A549 (cell line): Measurements from ENCODE around the gene ST6GALNAC5. TPM values are rescaled to one million over a fixed set of nuclear protein-coding genes. Genes with fewer than 3 reads are reported as not detected.

ENCODE experiments used
- ATAC-seq, 2 experiments: fragments of 200-7000 bp in 1 of 2; fragments of >200 bp in 1 of 2; cut with Nextera tagmentation in 1 of 2; cut with Tn5 transposase in 1 of 2; 3 replicates each; pipeline versions ENCODE4 v1.8.0 to v1.9.1; 2018 to 2020; ENCODE audit warnings: mild to moderate bottlenecking in 1 of 2, moderate library complexity in 1 of 2
- CTCF ChIA-PET: fragments of 300-600 bp; sonication (Branson Sonifier 250); formaldehyde crosslinking; extraction: SDS; loops from one replicate; lab custom pipeline; 2021; ENCODE audit warnings: antibody characterized with exemption, inconsistent platforms; lab: Yijun Ruan, JAX
- POLR2A ChIA-PET: fragments of 350-600 bp; formaldehyde crosslinking; extraction: SDS; loops from one replicate; lab custom pipeline; 2021; ENCODE audit warnings: antibody characterized with exemption, inconsistent platforms; lab: Yijun Ruan, JAX
- DNase-seq, 2 experiments: peaks; one replicate each; pipeline versions ENCODE4 v3.0.0 to v3.0.0-alpha.2; 2011 to 2016; ENCODE audit warnings: low read depth in 1 of 2, low spot score in 1 of 2
- FAIRE-seq: peaks from 2 replicates; lab custom pipeline; 2011; peaks lifted over from hg19 to GRCh38; lab: Jason Lieb, UNC
- H3K27ac ChIP-seq, 2 experiments: fragments of >200 bp; sonication (Bioruptor Twin); formaldehyde crosslinking; 3 replicates each; pipeline ENCODE4 v1.5.1; 2016 to 2017
- H3K4me1 ChIP-seq: fragments of >200 bp; sonication (Bioruptor Twin); formaldehyde crosslinking; 3 replicates; pipeline ENCODE4 v1.6.1; 2016
- H3K4me2 ChIP-seq: fragments of >200 bp; sonication (Bioruptor Twin); formaldehyde crosslinking; 3 replicates; pipeline ENCODE4 v1.6.1; 2016
- H3K4me3 ChIP-seq: fragments of >200 bp; sonication (Bioruptor Twin); formaldehyde crosslinking; 3 replicates; pipeline ENCODE4 v1.5.1; 2016
- H3K9me3 ChIP-seq: fragments of >200 bp; sonication (Bioruptor Twin); formaldehyde crosslinking; 3 replicates; pipeline ENCODE4 v1.6.1; 2016
- CEBPB ChIP-seq, 2 experiments: fragments of >200 bp in 1 of 2; sonication (Bioruptor Twin) in 1 of 2; formaldehyde crosslinking in 1 of 2; IDR thresholded peaks; 2 replicates each; pipeline ENCODE4 v1.6.1; 2012 to 2016
- CHD2 ChIP-seq: fragments of 150-350 bp; IDR thresholded peaks from 2 replicates; pipeline ENCODE4 v1.6.1; 2014; ENCODE audit warnings: low read length; ENCODE audit not compliant: partially characterized antibody
- CHD4 ChIP-seq: fragments of 200-600 bp; sonication (generic); IDR thresholded peaks from 2 replicates; pipeline ENCODE4 v1.6.1; 2016; ENCODE audit warnings: antibody characterized with exemption, mild to moderate bottlenecking, borderline replicate concordance
- CTCF ChIP-seq: fragments of >200 bp; sonication (Bioruptor Twin); formaldehyde crosslinking; IDR thresholded peaks from 3 replicates; pipeline ENCODE4 v1.5.1; 2016
- EHMT2 ChIP-seq: fragments of 200-600 bp; sonication (generic); IDR thresholded peaks from 2 replicates; pipeline ENCODE4 v1.6.1; 2016; ENCODE audit warnings: antibody characterized with exemption, low read depth, mild to moderate bottlenecking, moderate library complexity
- ESRRA ChIP-seq: fragments of 150-350 bp; IDR thresholded peaks from 2 replicates; pipeline ENCODE4 v1.6.1; 2014; ENCODE audit warnings: mild to moderate bottlenecking, low read length, borderline replicate concordance
- FOSL2 ChIP-seq, 2 experiments: fragments of 450-650 bp in 1 of 2; fragments of >200 bp in 1 of 2; sonication (Bioruptor Twin) in 1 of 2; formaldehyde crosslinking; IDR thresholded peaks; 2 replicates each; pipeline versions ENCODE4 v1.5.0 to v1.6.1; 2016 to 2020; ENCODE audit warnings: mild to moderate bottlenecking in 1 of 2, moderate library complexity in 1 of 2
- HEYL ChIP-seq: fragments of 250-450 bp; sonication (Bioruptor Pico); IDR thresholded peaks from 2 replicates; pipeline ENCODE4 v1.8.0; 2021; ENCODE audit warnings: mild to moderate bottlenecking, moderate library complexity
- KDM1A ChIP-seq: fragments of 200-600 bp; sonication (generic); IDR thresholded peaks from 2 replicates; pipeline ENCODE4 v1.6.1; 2016; ENCODE audit warnings: low read depth, mild to moderate bottlenecking
- MAFK ChIP-seq: fragments of 450-650 bp; IDR thresholded peaks from 2 replicates; pipeline ENCODE4 v1.6.1; 2014; ENCODE audit not compliant: partially characterized antibody
- MAX ChIP-seq: IDR thresholded peaks from 2 replicates; pipeline ENCODE4 v1.6.1; 2012
- NFE2L2 ChIP-seq: fragments of 150-350 bp; conservative IDR thresholded peaks from 2 replicates; pipeline ENCODE4 v1.6.1; 2014; ENCODE audit warnings: low read length
- NPAS2 ChIP-seq: fragments of 250-450 bp; sonication (Bioruptor Pico); IDR thresholded peaks from 2 replicates; pipeline ENCODE4 v1.8.0; 2022; ENCODE audit warnings: mild to moderate bottlenecking, moderate library complexity, borderline replicate concordance
- NR3C1 ChIP-seq: fragments of >200 bp; sonication (Bioruptor Twin); formaldehyde crosslinking; IDR thresholded peaks from 3 replicates; pipeline ENCODE4 v1.6.1; 2017
- PHF8 ChIP-seq: fragments of 200-600 bp; sonication (generic); IDR thresholded peaks from 2 replicates; pipeline ENCODE4 v1.6.1; 2016; ENCODE audit warnings: low read depth, mild to moderate bottlenecking, antibody characterized with exemption, moderate library complexity, borderline replicate concordance
- RAD21 ChIP-seq, 2 experiments: fragments of >200 bp in 1 of 2; sonication (Bioruptor Twin) in 1 of 2; formaldehyde crosslinking in 1 of 2; IDR thresholded peaks in 1 of 2; conservative IDR thresholded peaks in 1 of 2; 2 replicates in 1 of 2; 3 replicates in 1 of 2; pipeline ENCODE4 v1.6.1; 2012 to 2018; ENCODE audit warnings: inconsistent platforms in 1 of 2
- RARB ChIP-seq: fragments of 250-450 bp; sonication (Bioruptor Pico); IDR thresholded peaks from 2 replicates; pipeline ENCODE4 v1.8.0; 2021; ENCODE audit warnings: mild to moderate bottlenecking, moderate library complexity
- RCOR1 ChIP-seq: fragments of 150-350 bp; IDR thresholded peaks from 2 replicates; pipeline ENCODE4 v1.6.1; 2014; ENCODE audit warnings: antibody characterized with exemption, low read length, low read depth
- ZFP36 ChIP-seq: fragments of 450-650 bp; IDR thresholded peaks from 2 replicates; pipeline ENCODE4 v1.6.1; 2014; ENCODE audit warnings: borderline replicate concordance; ENCODE audit not compliant: partially characterized antibody
- ZSCAN20 ChIP-seq: fragments of 250-450 bp; sonication (Bioruptor Pico); IDR thresholded peaks from 2 replicates; pipeline ENCODE4 v1.8.0; 2022; ENCODE audit warnings: mild to moderate bottlenecking, moderate library complexity
- WGBS: methylation state at CpG from one replicate; pipeline ENCODE4 v1.1.6; 2017; ENCODE audit errors: missing lambda C conversion rate; 5-methylcytosine and 5-hydroxymethylcytosine counted together
- polyA plus RNA-seq, 4 experiments: library from polyadenylated mRNA; depleted of rRNA in 3 of 4; stranded (reverse); fragments of >200 nt; fragmentation: RNase III in 1 of 4; extraction: RNeasy Plus Mini Kit Qiagen cat#74134 plus additional on column Dnase treatment in 1 of 4; gene quantifications; 2 replicates in 3 of 4; 3 replicates in 1 of 4; pipeline ENCODE4 v1.2.3, GENCODE V29; 2011 to 2017
- TF ChIP-seq, protein P1 (sequence below): fragments of >200 bp; sonication (Bioruptor Twin); formaldehyde crosslinking; IDR thresholded peaks from 2 replicates; pipeline ENCODE4 v1.6.1; 2016
- TF ChIP-seq, protein P2 (sequence below): fragments of 250-450 bp; sonication (Bioruptor Pico); IDR thresholded peaks from 2 replicates; pipeline ENCODE4 v1.5.0; 2020; ENCODE audit warnings: low read depth, mild to moderate bottlenecking, moderate library complexity
- TF ChIP-seq, protein P3 (sequence below): IDR thresholded peaks from 2 replicates; pipeline ENCODE4 v1.6.1; 2012; ENCODE audit warnings: low read depth, borderline replicate concordance
- TF ChIP-seq, protein P4 (sequence below): IDR thresholded peaks from 2 replicates; pipeline ENCODE4 v1.6.1; 2012
- TF ChIP-seq, protein P5 (sequence below): fragments of >200 bp; sonication (Bioruptor Twin); formaldehyde crosslinking; IDR thresholded peaks from 3 replicates; pipeline ENCODE4 v1.6.1; 2016

The ST6GALNAC5 gene
- polyA plus RNA-seq, 2 of the 4 experiments (the other 2 are of a cell fraction), result not detected

- TF ChIP-seq CEBPB (IDR thresholded peaks at IDR 0.05), result no peak
- TF ChIP-seq ESRRA, result no peak
- no peak for TF ChIP-seq ZSCAN20 (CRISPR knock-in tag)
- TF ChIP-seq NFE2L2, result no peak
- TF ChIP-seq CTCF, result no peak
- no peak for TF ChIP-seq FOSL2 (IDR thresholded peaks at IDR 0.05)
- no peak for TF ChIP-seq FOSL2 (CRISPR knock-in tag; IDR thresholded peaks at IDR 0.05)
- TF ChIP-seq, protein P1, sequence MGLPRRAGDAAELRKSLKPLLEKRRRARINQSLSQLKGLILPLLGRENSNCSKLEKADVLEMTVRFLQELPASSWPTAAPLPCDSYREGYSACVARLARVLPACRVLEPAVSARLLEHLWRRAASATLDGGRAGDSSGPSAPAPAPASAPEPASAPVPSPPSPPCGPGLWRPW, result no peak
- no peak for TF ChIP-seq RAD21 (conservative IDR thresholded peaks at IDR 0.05 in 1 of 2, IDR thresholded peaks at IDR 0.05 in 1 of 2)
- 0% methylated on average over 2 of the region's 2 CpGs for WGBS
- ATAC-seq (no peak), FAIRE-seq (no peak), DNase-seq (no peak)
- Histone ChIP-seq H3K27ac (no peak overlapping the region), H3K4me3 (no peak overlapping the region), H3K4me1 (no peaks in the 10 kb centered on the region), H3K4me2 (no peak overlapping the region), H3K9me3 (no peaks in the 10 kb centered on the region)
- ChIA-PET POLR2A (no interaction called here), CTCF (no interaction called here)
These were observed 33.4 kb upstream of the ST6GALNAC5 start for GRCh38 chr1:76833856-76834255.

GRCh38 chr1:76835203-76835602 is 32.1 kb upstream of the ST6GALNAC5 start:
- ATAC-seq (no peak), FAIRE-seq (no peak)
- POLR2A ChIA-PET, result no interaction called here

DNA sequence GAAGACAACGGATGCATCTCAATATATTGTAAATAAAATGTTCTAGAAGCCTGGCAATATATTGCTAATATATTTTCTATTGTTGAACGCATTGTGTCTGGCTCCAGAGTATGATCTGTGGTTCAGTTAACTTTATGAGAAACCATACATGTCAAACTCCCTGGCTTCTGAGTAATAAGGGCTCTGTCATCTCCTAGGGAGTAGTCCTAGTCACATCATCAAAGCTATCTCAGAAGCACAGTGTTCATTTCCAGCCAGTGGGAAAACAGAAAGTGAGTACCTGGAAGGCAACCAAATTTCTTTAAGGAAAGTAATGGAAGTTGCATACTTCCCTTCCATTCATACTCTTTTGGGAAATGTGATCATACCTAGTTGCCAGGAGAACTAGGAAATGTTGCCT is 27.0 kb upstream of the ST6GALNAC5 start:
- no peak for FAIRE-seq
- POLR2A ChIA-PET, result no interaction called here
- WGBS, result 18% methylated on average over 2 of the region's 2 CpGs
- TF ChIP-seq NR3C1 (no peak), RCOR1 (no peak), KDM1A (no peak), CHD2 (no peak), NPAS2 (CRISPR knock-in tag) (no peak), MAFK (no peak), NFE2L2 (no peak), EHMT2 (no peak), ZFP36 (no peak), MAX (no peak), PHF8 (no peak), CHD4 (no peak), HEYL (CRISPR knock-in tag) (no peak), RAD21 (conservative IDR thresholded peaks at IDR 0.05 in 1 of 2, IDR thresholded peaks at IDR 0.05 in 1 of 2) (no peak), RARB (CRISPR knock-in tag) (no peak)
- TF ChIP-seq, protein P2, sequence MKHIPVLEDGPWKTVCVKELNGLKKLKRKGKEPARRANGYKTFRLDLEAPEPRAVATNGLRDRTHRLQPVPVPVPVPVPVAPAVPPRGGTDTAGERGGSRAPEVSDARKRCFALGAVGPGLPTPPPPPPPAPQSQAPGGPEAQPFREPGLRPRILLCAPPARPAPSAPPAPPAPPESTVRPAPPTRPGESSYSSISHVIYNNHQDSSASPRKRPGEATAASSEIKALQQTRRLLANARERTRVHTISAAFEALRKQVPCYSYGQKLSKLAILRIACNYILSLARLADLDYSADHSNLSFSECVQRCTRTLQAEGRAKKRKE, result no peak
- TF ChIP-seq, protein P3, sequence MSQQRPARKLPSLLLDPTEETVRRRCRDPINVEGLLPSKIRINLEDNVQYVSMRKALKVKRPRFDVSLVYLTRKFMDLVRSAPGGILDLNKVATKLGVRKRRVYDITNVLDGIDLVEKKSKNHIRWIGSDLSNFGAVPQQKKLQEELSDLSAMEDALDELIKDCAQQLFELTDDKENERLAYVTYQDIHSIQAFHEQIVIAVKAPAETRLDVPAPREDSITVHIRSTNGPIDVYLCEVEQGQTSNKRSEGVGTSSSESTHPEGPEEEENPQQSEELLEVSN, result no peak
- TF ChIP-seq, protein P4, sequence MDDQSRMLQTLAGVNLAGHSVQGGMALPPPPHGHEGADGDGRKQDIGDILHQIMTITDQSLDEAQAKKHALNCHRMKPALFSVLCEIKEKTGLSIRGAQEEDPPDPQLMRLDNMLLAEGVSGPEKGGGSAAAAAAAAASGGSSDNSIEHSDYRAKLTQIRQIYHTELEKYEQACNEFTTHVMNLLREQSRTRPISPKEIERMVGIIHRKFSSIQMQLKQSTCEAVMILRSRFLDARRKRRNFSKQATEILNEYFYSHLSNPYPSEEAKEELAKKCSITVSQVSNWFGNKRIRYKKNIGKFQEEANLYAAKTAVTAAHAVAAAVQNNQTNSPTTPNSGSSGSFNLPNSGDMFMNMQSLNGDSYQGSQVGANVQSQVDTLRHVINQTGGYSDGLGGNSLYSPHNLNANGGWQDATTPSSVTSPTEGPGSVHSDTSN, result no peak
- TF ChIP-seq, protein P5, sequence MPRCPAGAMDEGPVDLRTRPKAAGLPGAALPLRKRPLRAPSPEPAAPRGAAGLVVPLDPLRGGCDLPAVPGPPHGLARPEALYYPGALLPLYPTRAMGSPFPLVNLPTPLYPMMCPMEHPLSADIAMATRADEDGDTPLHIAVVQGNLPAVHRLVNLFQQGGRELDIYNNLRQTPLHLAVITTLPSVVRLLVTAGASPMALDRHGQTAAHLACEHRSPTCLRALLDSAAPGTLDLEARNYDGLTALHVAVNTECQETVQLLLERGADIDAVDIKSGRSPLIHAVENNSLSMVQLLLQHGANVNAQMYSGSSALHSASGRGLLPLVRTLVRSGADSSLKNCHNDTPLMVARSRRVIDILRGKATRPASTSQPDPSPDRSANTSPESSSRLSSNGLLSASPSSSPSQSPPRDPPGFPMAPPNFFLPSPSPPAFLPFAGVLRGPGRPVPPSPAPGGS, result no peak

More at GRCh38 chr1:76835203-76835602, 32.1 kb upstream of the ST6GALNAC5 start:
- no peak overlapping the region for H3K4me3 ChIP-seq
- TF ChIP-seq, protein P5, result no peak
- H3K9me3 ChIP-seq, result no peaks in the 10 kb centered on the region
- DNase-seq, result no peak
- no peaks in the 10 kb centered on the region for H3K4me1 ChIP-seq
- H3K27ac ChIP-seq, result no peak overlapping the region
- no peak overlapping the region for H3K4me2 ChIP-seq
- CTCF ChIA-PET, result no interaction called here

More for the DNA sequence above, 27.0 kb upstream of the ST6GALNAC5 start:
- Histone ChIP-seq H3K9me3 (no peaks in the 10 kb centered on the region), H3K4me1 (no peaks in the 10 kb centered on the region), H3K27ac (no peak overlapping the region), H3K4me3 (no peak overlapping the region), H3K4me2 (no peak overlapping the region)
- no peak for ATAC-seq
- CTCF ChIA-PET, result interaction anchor here (0.9 kb wide), 1 partner anchor 286 kb away, joined by 3 read pairs; no protein-coding TSS in a partner anchor
- no peak for DNase-seq
